ENCODE data around the gene MINDY2.

- TF ChIP-seq CTCF (IDR thresholded peaks at IDR 0.05; ENCODE audit: insufficient read depth, low read length) (no peak), POLR2AphosphoS5 (IDR thresholded peaks at IDR 0.05; ENCODE audit: low read depth) (no peak; the same call in 1 of the 2 replicates), GABPA (IDR thresholded peaks at IDR 0.05; ENCODE audit: low read depth) (no peak), SPI1 (IDR thresholded peaks at IDR 0.05; ENCODE audit: borderline replicate concordance, low read depth) (no peak), REST (IDR thresholded peaks at IDR 0.05; ENCODE audit: insufficient replicate concordance, low read depth) (no peak)
Measured at GRCh38 chr15:58748852-58749531, 22.1 kb upstream of the MINDY2 start.
